ENCODE data around the gene TBATA. TPM values are rescaled to one million over a fixed set of nuclear protein-coding genes. Genes with fewer than 3 reads are reported as not detected.
A peak's percentile ranks its signal among the peaks of the same experiment; 100 is the strongest.

The TBATA gene, protein sequence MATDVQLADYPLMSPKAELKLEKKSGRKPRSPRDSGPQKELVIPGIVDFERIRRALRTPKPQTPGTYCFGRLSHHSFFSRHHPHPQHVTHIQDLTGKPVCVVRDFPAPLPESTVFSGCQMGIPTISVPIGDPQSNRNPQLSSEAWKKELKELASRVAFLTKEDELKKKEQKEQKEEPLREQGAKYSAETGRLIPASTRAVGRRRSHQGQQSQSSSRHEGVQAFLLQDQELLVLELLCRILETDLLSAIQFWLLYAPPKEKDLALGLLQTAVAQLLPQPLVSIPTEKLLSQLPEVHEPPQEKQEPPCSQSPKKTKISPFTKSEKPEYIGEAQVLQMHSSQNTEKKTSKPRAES
- total RNA-seq (not detected), total RNA-seq (0 to 0.05 (median 0) reads per million in 29 experiments)
- total RNA-seq (2013) = not detected

DNA sequence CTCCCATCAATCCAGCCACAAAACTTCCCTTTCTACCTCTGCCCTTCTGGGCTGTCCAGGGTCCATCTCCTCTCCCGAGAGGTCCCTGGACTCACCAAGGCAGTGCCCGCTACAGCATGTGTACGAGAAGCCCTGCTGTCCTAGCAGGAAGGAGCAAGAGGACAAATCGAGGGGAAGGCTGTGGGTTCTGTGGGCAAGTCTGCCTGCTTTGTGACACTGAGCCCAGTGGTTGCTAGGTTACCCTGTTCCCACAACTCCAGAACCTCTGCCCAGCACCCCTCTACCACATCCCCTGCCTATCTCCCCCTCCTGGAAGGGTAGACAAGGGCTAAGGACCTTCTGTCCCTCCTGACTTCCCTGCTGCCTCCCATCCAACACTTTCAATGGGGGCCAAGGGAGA is at the start of gene TBATA:
TBATA (minus strand) TSS at position 188 of the 400 bp plus-strand sequence. CDS start 1,998 bp downstream, outside the sequence.
- WGBS (ENCODE audit: insufficient coverage) = 4% methylated on average over 4 of the region's 4 CpGs
- no peak for ATAC-seq (replicated peaks in 1 of 4)

DNA sequence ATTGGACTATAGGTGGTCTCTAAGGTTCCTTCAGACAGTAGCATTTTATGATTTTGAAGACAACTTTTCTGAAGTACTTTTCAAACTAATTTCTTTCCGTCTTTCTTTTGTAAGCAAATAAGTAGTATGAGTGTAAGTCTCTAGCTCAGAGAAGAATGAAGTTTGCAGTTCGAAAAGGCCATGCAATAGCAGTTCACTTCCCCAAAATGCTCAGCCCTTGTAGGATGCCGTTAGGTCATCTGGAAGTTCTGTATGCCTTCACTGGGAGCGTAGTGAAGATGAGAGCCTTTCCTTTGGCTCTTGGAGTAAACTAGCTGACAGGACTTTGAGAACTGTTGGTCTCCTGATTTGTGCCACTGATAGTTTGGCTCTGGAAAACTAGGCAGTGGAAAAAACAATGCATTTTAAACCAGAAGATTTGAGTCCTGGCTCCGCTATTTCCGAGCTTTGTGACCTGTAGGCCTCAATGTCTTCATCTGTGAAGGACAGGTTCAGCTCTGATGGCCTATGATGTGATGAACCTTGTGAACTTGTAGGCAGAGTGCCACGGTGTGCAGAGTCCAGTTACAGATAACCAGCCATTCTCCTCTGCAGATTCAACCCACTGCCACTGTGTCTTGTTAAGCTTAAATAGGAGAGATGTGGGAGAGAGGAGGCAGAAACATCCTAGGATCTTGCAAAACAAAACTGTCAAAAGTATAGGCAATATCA is 49.4 kb upstream of the TBATA start:
- CTCF ChIA-PET = no interaction called here
- H3K27ac Mint-ChIP-seq = no peak overlapping the region

More for the DNA sequence above, at the start of gene TBATA:
- no peak within 1 kb of the TSS for H3K27ac Mint-ChIP-seq
- POLR2A ChIA-PET = no interaction called here
- no peak within 1 kb of the TSS for H3K4me3 Mint-ChIP-seq
- CTCF ChIA-PET = no interaction called here
- H3K4me1 Mint-ChIP-seq = peaks cover 0 to 10% (median 0%) of the 10 kb centered on the region in 3 donors
- Histone ChIP-seq H3K27me3 (replicated peaks in 1 of 2; ENCODE audit: control insufficient read depth in 2 of 2, extremely low read depth in 1 of 2, insufficient read depth in 2 of 2, low read length in 1 of 2) (peaks cover 0 to 14% of the 10 kb centered on the region in 2 experiments), H3K4me1 (ENCODE audit: control insufficient read depth in 1 of 2, extremely low read depth in 1 of 2, insufficient read depth in 2 of 2, low read length in 2 of 2) (peaks cover 0 to 10% of the 10 kb centered on the region in 2 experiments), H3K27ac (ENCODE audit: low read length) (no peak within 1 kb of the TSS), H3K4me3 (ENCODE audit: control insufficient read depth in 1 of 2, extremely low read depth in 1 of 2, low read length in 1 of 2) (no peak within 1 kb of the TSS), H3K9me3 (no peaks in the 10 kb centered on the region), H3K36me3 (ENCODE audit: control insufficient read depth in 2 of 2, extremely low read depth in 1 of 2, insufficient read depth in 1 of 2, low read length in 1 of 2) (no peaks in the 10 kb centered on the region)
- peak in 2 of 35 experiments; percentile 5 to 7 for DNase-seq
- no peaks in the 10 kb centered on the region for H3K9me3 Mint-ChIP-seq
- H3K36me3 Mint-ChIP-seq = no peaks in the 10 kb centered on the region
- H3K27me3 Mint-ChIP-seq = peaks cover 4 to 5% of the 10 kb centered on the region in 2 donors

DNA sequence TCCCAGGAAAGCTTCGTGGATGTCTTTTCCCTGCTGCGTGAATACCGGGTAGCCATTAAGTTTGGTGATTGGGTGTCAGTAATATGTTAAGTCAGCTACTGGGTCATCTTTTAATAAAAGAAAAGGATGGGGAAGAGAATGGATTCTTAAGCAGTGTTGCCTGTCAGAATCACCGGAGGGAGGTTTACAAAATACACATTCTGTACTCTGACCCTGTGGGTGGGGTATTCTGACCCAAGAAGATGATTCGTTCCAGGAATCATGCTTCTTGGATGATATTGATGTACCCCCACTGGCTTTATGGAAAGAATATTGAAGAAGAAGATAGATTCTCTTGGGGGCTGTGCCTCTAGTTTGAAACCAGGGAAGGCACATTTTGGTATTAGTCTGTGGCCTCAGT is 48.8 kb upstream of the TBATA start:
- Histone ChIP-seq H3K9me3 (peaks cover 4% of the 10 kb centered on the region), H3K36me3 (ENCODE audit: control insufficient read depth in 2 of 2, extremely low read depth in 1 of 2, insufficient read depth in 1 of 2, low read length in 1 of 2) (peaks cover 4 to 18% of the 10 kb centered on the region in 2 donors), H3K27ac (ENCODE audit: low read length) (no peak overlapping the region), H3K4me3 (ENCODE audit: control insufficient read depth in 1 of 2, extremely low read depth in 1 of 2, low read length in 1 of 2) (no peak overlapping the region), H3K27me3 (replicated peaks in 1 of 2; ENCODE audit: control insufficient read depth in 2 of 2, extremely low read depth in 1 of 2, insufficient read depth in 2 of 2, low read length in 1 of 2) (no peaks in the 10 kb centered on the region), H3K4me1 (ENCODE audit: control insufficient read depth in 1 of 2, extremely low read depth in 1 of 2, insufficient read depth in 2 of 2, low read length in 2 of 2) (peaks cover 0 to 4% of the 10 kb centered on the region in 2 experiments)
- no CpG with 5 or more reads among the region's 5 CpGs for WGBS (ENCODE audit: insufficient coverage)
- H3K27ac Mint-ChIP-seq = no peak overlapping the region
- DNase-seq (no peak), ATAC-seq (replicated peaks in 1 of 4) (no peak)
- peaks cover 0 to 6% (median 0%) of the 10 kb centered on the region in 3 donors for H3K9me3 Mint-ChIP-seq
- no peak overlapping the region for H3K4me3 Mint-ChIP-seq
- H3K36me3 Mint-ChIP-seq = peaks cover 60% of the 10 kb centered on the region
- H3K4me1 Mint-ChIP-seq = peaks cover 24 to 32% (median 26%) of the 10 kb centered on the region in 3 donors
- CTCF ChIA-PET = no interaction called here
- H3K27me3 Mint-ChIP-seq = no peaks in the 10 kb centered on the region
- POLR2A ChIA-PET = no interaction called here

More for the DNA sequence above, 49.4 kb upstream of the TBATA start:
- Histone ChIP-seq H3K36me3 (ENCODE audit: control insufficient read depth in 2 of 2, extremely low read depth in 1 of 2, insufficient read depth in 1 of 2, low read length in 1 of 2) (peaks cover 4 to 14% of the 10 kb centered on the region in 2 donors), H3K9me3 (peaks cover 4% of the 10 kb centered on the region), H3K27ac (ENCODE audit: low read length) (no peak overlapping the region), H3K4me1 (ENCODE audit: control insufficient read depth in 1 of 2, extremely low read depth in 1 of 2, insufficient read depth in 2 of 2, low read length in 2 of 2) (peaks cover 0 to 4% of the 10 kb centered on the region in 2 experiments), H3K27me3 (replicated peaks in 1 of 2; ENCODE audit: control insufficient read depth in 2 of 2, extremely low read depth in 1 of 2, insufficient read depth in 2 of 2, low read length in 1 of 2) (no peaks in the 10 kb centered on the region), H3K4me3 (ENCODE audit: control insufficient read depth in 1 of 2, extremely low read depth in 1 of 2, low read length in 1 of 2) (no peak overlapping the region)
- POLR2A ChIA-PET = no interaction called here
- Mint-ChIP-seq H3K36me3 (peaks cover 54% of the 10 kb centered on the region), H3K4me3 (no peak overlapping the region), H3K27me3 (no peaks in the 10 kb centered on the region), H3K4me1 (peaks cover 24 to 32% (median 26%) of the 10 kb centered on the region in 3 donors), H3K9me3 (peaks cover 0 to 6% (median 0%) of the 10 kb centered on the region in 3 donors)
- DNase-seq = no peak
- ATAC-seq (replicated peaks in 1 of 4) = no peak
- 92% methylated on average over 5 of the region's 7 CpGs for WGBS (ENCODE audit: insufficient coverage)

DNA sequence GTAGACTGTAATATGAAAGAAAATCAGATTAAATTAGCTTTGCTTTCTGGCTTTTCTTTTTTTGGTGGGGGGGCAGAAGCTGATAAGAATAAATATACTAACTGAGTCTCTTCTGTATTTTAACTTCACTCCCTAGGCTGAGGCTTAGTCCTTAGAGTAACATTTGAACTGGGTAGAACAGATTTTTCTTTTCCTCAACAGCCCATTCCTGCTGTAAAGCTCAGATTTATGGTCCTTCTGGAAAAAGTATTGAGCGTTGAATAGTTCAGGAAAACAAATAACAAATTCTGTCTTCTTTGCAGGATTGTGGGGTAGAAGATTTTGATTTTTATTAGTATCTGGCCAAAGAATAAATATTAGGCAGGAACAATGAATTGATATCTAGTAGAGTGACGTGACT is 48.4 kb upstream of the TBATA start:
- peaks cover 0 to 6% (median 0%) of the 10 kb centered on the region in 3 donors for H3K9me3 Mint-ChIP-seq
- ChIA-PET POLR2A (no interaction called here), CTCF (no interaction called here)
- peaks cover 4% of the 10 kb centered on the region for H3K9me3 ChIP-seq
- no peak overlapping the region for H3K4me3 ChIP-seq (ENCODE audit: control insufficient read depth in 1 of 2, extremely low read depth in 1 of 2, low read length in 1 of 2)
- no peak overlapping the region for H3K27ac ChIP-seq (ENCODE audit: low read length)
- H3K27ac Mint-ChIP-seq = no peak overlapping the region
- no CpG with 5 or more reads among the region's 2 CpGs for WGBS (ENCODE audit: insufficient coverage)
- H3K4me1 ChIP-seq (ENCODE audit: control insufficient read depth in 1 of 2, extremely low read depth in 1 of 2, insufficient read depth in 2 of 2, low read length in 2 of 2) = peaks cover 0 to 4% of the 10 kb centered on the region in 2 experiments
- H3K36me3 ChIP-seq (ENCODE audit: control insufficient read depth in 2 of 2, extremely low read depth in 1 of 2, insufficient read depth in 1 of 2, low read length in 1 of 2) = peaks cover 4 to 21% of the 10 kb centered on the region in 2 donors
- H3K27me3 Mint-ChIP-seq = no peaks in the 10 kb centered on the region
- no peak for ATAC-seq (replicated peaks in 1 of 4)
- no peaks in the 10 kb centered on the region for H3K27me3 ChIP-seq (replicated peaks in 1 of 2; ENCODE audit: control insufficient read depth in 2 of 2, extremely low read depth in 1 of 2, insufficient read depth in 2 of 2, low read length in 1 of 2)
- peaks cover 64% of the 10 kb centered on the region for H3K36me3 Mint-ChIP-seq
- H3K4me3 Mint-ChIP-seq = no peak overlapping the region
- no peak for DNase-seq
- peaks cover 24 to 32% (median 27%) of the 10 kb centered on the region in 3 donors for H3K4me1 Mint-ChIP-seq

DNA sequence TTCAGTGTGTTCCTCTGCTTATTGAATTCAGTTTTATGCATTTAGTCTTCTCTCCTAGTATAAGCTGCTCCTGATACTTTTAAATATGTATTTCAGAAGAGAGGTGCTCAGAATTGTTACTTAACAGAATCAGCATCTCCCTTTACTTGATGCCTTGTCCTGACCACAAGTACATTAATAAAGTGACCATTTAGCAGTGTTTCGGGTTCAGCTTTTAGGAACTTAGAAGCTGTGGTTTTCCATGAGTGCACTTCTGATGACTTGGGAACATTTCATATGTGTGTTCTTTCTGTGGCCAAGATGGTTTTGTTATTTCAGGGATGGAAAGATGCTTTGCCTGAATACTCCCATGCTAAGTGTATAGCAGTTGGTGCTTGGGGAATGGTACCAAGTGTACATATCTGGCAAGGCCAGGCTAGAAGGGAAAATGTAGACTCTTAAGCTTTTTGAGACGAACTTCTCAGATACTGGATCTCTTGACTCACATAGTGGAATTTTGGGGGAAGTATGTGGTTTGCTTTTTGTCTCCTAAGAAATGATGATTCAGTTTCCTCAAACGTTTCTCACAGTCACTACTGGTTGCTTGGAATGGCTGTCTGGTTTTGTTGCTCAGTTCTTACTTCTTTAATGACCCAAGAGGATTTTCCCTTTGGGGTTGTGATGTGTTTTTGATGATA is 47.8 kb upstream of the TBATA start:
- Mint-ChIP-seq H3K36me3 (peaks cover 61% of the 10 kb centered on the region), H3K4me1 (peaks cover 21 to 32% (median 23%) of the 10 kb centered on the region in 3 donors), H3K27me3 (no peaks in the 10 kb centered on the region), H3K4me3 (no peak overlapping the region), H3K27ac (no peak overlapping the region), H3K9me3 (peaks cover 0 to 6% (median 0%) of the 10 kb centered on the region in 3 donors)
- H3K27ac ChIP-seq (ENCODE audit: low read length) = no peak overlapping the region
- ATAC-seq (replicated peaks in 1 of 4) = no peak
- H3K36me3 ChIP-seq (ENCODE audit: control insufficient read depth in 2 of 2, extremely low read depth in 1 of 2, insufficient read depth in 1 of 2, low read length in 1 of 2) = peaks cover 4 to 19% of the 10 kb centered on the region in 2 donors
- POLR2A ChIA-PET = no interaction called here
- peaks cover 0 to 4% of the 10 kb centered on the region in 2 experiments for H3K4me1 ChIP-seq (ENCODE audit: control insufficient read depth in 1 of 2, extremely low read depth in 1 of 2, insufficient read depth in 2 of 2, low read length in 2 of 2)
- no peak overlapping the region for H3K4me3 ChIP-seq (ENCODE audit: control insufficient read depth in 1 of 2, extremely low read depth in 1 of 2, low read length in 1 of 2)
- CTCF ChIA-PET = no interaction called here
- peaks cover 3% of the 10 kb centered on the region for H3K9me3 ChIP-seq
- 33% methylated on average over 1 of the region's 3 CpGs for WGBS (ENCODE audit: insufficient coverage)
- no peaks in the 10 kb centered on the region for H3K27me3 ChIP-seq (replicated peaks in 1 of 2; ENCODE audit: control insufficient read depth in 2 of 2, extremely low read depth in 1 of 2, insufficient read depth in 2 of 2, low read length in 1 of 2)
- no peak for DNase-seq

DNA sequence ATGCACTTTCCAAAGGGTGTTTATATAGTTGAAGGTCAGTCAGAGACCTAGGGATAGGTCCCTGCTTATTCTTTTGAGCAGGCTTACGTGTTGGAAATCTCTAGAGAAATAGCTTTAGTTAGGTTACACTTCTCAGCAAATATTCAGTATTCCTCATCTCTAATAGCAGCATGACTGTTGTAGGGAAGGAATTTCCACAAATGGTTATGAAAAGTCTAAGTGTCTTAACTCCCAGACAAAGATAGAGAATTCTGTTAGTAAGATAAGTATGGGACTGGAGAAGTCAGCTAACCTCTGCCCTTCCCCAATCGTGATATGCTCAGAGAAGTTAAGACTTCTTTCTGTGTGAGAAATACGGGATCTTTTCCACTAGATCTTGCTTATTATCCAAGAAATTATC is 47.0 kb upstream of the TBATA start:
- Histone ChIP-seq H3K9me3 (no peaks in the 10 kb centered on the region), H3K36me3 (ENCODE audit: control insufficient read depth in 2 of 2, extremely low read depth in 1 of 2, insufficient read depth in 1 of 2, low read length in 1 of 2) (peaks cover 4 to 19% of the 10 kb centered on the region in 2 donors), H3K27ac (ENCODE audit: low read length) (no peak overlapping the region), H3K4me3 (ENCODE audit: control insufficient read depth in 1 of 2, extremely low read depth in 1 of 2, low read length in 1 of 2) (no peak overlapping the region), H3K27me3 (replicated peaks in 1 of 2; ENCODE audit: control insufficient read depth in 2 of 2, extremely low read depth in 1 of 2, insufficient read depth in 2 of 2, low read length in 1 of 2) (no peaks in the 10 kb centered on the region), H3K4me1 (ENCODE audit: control insufficient read depth in 1 of 2, extremely low read depth in 1 of 2, insufficient read depth in 2 of 2, low read length in 2 of 2) (peaks cover 0 to 4% of the 10 kb centered on the region in 2 experiments)
- CTCF ChIA-PET = interaction anchor here in 1 of 2 donors (1.1 kb wide), 1 partner anchor 16 kb away, joined by 4 read pairs; no protein-coding TSS in a partner anchor
- H3K4me3 Mint-ChIP-seq = no peak overlapping the region
- no peak for DNase-seq
- peaks cover 26 to 32% (median 28%) of the 10 kb centered on the region in 3 donors for H3K4me1 Mint-ChIP-seq
- no peak overlapping the region for H3K27ac Mint-ChIP-seq
- POLR2A ChIA-PET = no interaction called here
- peaks cover 59% of the 10 kb centered on the region for H3K36me3 Mint-ChIP-seq
- no peaks in the 10 kb centered on the region for H3K27me3 Mint-ChIP-seq
- no CpG with 5 or more reads among the region's 3 CpGs for WGBS (ENCODE audit: insufficient coverage)
- no peak for ATAC-seq (replicated peaks in 1 of 4)
- H3K9me3 Mint-ChIP-seq = peaks cover 0 to 3% (median 0%) of the 10 kb centered on the region in 3 donors

All from T-cell (primary cell).